ENCODE measurements around the gene C5orf46. TPM values are rescaled to one million over a fixed set of nuclear protein-coding genes. Genes with fewer than 3 reads are reported as not detected.

C5orf46 gene
- total RNA-seq, 1 donor from 2014 or later: 22.6 TPM

GRCh38 chr5:147859962-147860640 lies 46.2 kb downstream of the C5orf46 start:
- Histone ChIP-seq H3K4me2 (ENCODE audit: low read length) (no peak overlapping the region), H3K4me1 (ENCODE audit: insufficient read depth, low read length) (no peaks in the 10 kb centered on the region), H3K36me3 (ENCODE audit: insufficient read depth, low read length) (no peaks in the 10 kb centered on the region), H4K20me1 (ENCODE audit: insufficient read depth, low read length) (no peaks in the 10 kb centered on the region), H3K79me2 (ENCODE audit: insufficient read depth, low read length) (no peaks in the 10 kb centered on the region), H3K4me3 (ENCODE audit: insufficient read depth, low read depth, low read length) (no peak overlapping the region), H3K27me3 (ENCODE audit: insufficient read depth, low read length) (no peaks in the 10 kb centered on the region), H3K27ac (ENCODE audit: low read depth, low read length) (no peak overlapping the region), H3K9ac (ENCODE audit: low read length) (no peak overlapping the region), H3K9me3 (ENCODE audit: insufficient read depth, low read depth, low read length) (no peaks in the 10 kb centered on the region), H2AFZ (ENCODE audit: low read depth, low read length) (no peak overlapping the region)
- no peak overlapping the region for H3K4me3 Mint-ChIP-seq (ENCODE audit: unreplicated experiment)
- DNase-seq (ENCODE audit: low read depth) (no peak), FAIRE-seq (no peak)
- H3K9me3 Mint-ChIP-seq (ENCODE audit: unreplicated experiment): no peaks in the 10 kb centered on the region
- H3K27ac Mint-ChIP-seq (ENCODE audit: unreplicated experiment): no peak overlapping the region
- H3K27me3 Mint-ChIP-seq (ENCODE audit: low read depth, unreplicated experiment): no peaks in the 10 kb centered on the region
- H3K4me1 Mint-ChIP-seq (ENCODE audit: low read depth, unreplicated experiment): peaks cover 4% of the 10 kb centered on the region
- no peak for TF ChIP-seq CTCF (IDR thresholded peaks at IDR 0.05; ENCODE audit: insufficient read depth, low read depth, low read length)
- TF ChIP-seq EZH2 (IDR thresholded peaks at IDR 0.05; ENCODE audit: insufficient read depth, low read length): no peak
- no peaks in the 10 kb centered on the region for H3K36me3 Mint-ChIP-seq (ENCODE audit: low read depth, unreplicated experiment)

- Mint-ChIP-seq H3K36me3 (ENCODE audit: low read depth, unreplicated experiment) (no peaks in the 10 kb centered on the region), H3K4me3 (ENCODE audit: unreplicated experiment) (no peak overlapping the region), H3K27ac (ENCODE audit: unreplicated experiment) (no peak overlapping the region), H3K9me3 (ENCODE audit: unreplicated experiment) (no peaks in the 10 kb centered on the region), H3K4me1 (ENCODE audit: low read depth, unreplicated experiment) (peaks cover 4% of the 10 kb centered on the region), H3K27me3 (ENCODE audit: low read depth, unreplicated experiment) (peaks cover 2% of the 10 kb centered on the region)
- Histone ChIP-seq H3K36me3 (ENCODE audit: insufficient read depth, low read length) (no peaks in the 10 kb centered on the region), H3K9me3 (ENCODE audit: insufficient read depth, low read depth, low read length) (no peaks in the 10 kb centered on the region), H3K4me3 (ENCODE audit: insufficient read depth, low read depth, low read length) (no peak overlapping the region), H3K4me1 (ENCODE audit: insufficient read depth, low read length) (no peaks in the 10 kb centered on the region), H3K27me3 (ENCODE audit: insufficient read depth, low read length) (no peaks in the 10 kb centered on the region), H3K9ac (ENCODE audit: low read length) (no peak overlapping the region), H3K27ac (ENCODE audit: low read depth, low read length) (no peak overlapping the region), H3K79me2 (ENCODE audit: insufficient read depth, low read length) (no peaks in the 10 kb centered on the region), H2AFZ (ENCODE audit: low read depth, low read length) (no peak overlapping the region), H4K20me1 (ENCODE audit: insufficient read depth, low read length) (no peaks in the 10 kb centered on the region), H3K4me2 (ENCODE audit: low read length) (no peak overlapping the region)
- no peak for DNase-seq (ENCODE audit: low read depth)
- no peak for FAIRE-seq
- TF ChIP-seq CTCF (IDR thresholded peaks at IDR 0.05; ENCODE audit: insufficient read depth, low read depth, low read length) (no peak), EZH2 (IDR thresholded peaks at IDR 0.05; ENCODE audit: insufficient read depth, low read length) (no peak)
These were observed 47.8 kb downstream of the C5orf46 start for GRCh38 chr5:147858565-147858964.
